Measurements from ENCODE around the gene LAGE3.

LAGE3 gene, protein sequence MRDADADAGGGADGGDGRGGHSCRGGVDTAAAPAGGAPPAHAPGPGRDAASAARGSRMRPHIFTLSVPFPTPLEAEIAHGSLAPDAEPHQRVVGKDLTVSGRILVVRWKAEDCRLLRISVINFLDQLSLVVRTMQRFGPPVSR

DNA sequence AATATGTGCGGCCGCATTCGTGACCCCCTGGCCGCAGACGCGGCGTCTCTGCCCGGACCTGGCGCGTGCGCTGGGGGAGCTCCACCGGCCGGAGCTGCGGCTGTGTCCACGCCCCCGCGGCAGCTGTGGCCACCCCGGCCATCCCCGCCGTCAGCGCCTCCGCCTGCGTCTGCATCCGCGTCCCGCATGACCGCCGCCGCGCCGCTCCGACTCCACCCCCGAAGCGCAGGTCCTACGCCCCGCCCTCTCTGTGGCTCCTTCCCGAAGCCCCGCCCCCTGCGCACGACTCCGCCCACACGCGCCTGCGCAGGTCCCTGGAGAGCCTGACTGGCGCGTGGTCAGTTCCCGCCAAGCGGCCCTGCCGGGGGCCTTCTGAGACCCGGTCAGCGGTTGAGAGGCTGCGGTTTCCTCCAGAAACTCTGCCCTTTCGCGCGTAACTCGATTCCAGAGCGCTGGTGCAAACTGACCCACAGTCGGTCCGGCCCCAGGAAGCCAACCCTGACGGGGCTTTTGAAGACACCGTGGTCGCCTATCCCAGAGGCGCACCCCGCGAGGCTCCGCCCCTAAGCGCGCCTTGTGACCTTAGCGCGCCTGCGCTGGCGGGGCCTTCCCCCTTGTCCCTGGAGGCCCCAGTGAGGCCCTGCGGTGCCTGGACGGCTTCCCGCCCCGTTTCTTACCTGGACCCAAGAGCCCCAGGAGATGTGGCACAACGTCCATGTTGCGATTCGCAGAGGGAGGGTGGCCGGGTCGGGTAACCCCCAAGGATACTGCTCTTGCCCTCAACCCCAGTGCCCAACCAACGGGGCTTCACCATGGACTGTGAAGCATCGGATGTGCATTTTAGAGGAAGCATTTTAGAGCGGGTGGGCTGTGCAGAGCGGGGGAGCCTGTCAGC is at the start of gene LAGE3:
Gene LAGE3 (minus strand): TSS at position 554 of the 895 bp plus-strand sequence. CDS start 366 bp downstream, at position 188.
- peaks cover under 1% of the 10 kb centered on the region for H3K36me3 ChIP-seq (ENCODE audit: insufficient read depth, low read length)
- H3K4me1 ChIP-seq (ENCODE audit: insufficient read depth, low read length), result no peaks in the 10 kb centered on the region
- no peak within 1 kb of the TSS for H3K9ac ChIP-seq (ENCODE audit: low read length)
- H3K27me3 ChIP-seq (ENCODE audit: control insufficient read depth in 1 of 2, insufficient read depth in 2 of 2, low read length in 2 of 2), result peaks cover 0 to 5% of the 10 kb centered on the region in 2 donors
- no peaks in the 10 kb centered on the region for H3K9me3 ChIP-seq (ENCODE audit: low read length)
- H3K4me3 ChIP-seq (ENCODE audit: low read depth in 1 of 2, low read length in 2 of 2), result peak within 1 kb of the TSS; percentile 36 to 53
- peak within 1 kb of the TSS; percentile 80 for H3K27ac ChIP-seq (ENCODE audit: low read depth, low read length)

DNA sequence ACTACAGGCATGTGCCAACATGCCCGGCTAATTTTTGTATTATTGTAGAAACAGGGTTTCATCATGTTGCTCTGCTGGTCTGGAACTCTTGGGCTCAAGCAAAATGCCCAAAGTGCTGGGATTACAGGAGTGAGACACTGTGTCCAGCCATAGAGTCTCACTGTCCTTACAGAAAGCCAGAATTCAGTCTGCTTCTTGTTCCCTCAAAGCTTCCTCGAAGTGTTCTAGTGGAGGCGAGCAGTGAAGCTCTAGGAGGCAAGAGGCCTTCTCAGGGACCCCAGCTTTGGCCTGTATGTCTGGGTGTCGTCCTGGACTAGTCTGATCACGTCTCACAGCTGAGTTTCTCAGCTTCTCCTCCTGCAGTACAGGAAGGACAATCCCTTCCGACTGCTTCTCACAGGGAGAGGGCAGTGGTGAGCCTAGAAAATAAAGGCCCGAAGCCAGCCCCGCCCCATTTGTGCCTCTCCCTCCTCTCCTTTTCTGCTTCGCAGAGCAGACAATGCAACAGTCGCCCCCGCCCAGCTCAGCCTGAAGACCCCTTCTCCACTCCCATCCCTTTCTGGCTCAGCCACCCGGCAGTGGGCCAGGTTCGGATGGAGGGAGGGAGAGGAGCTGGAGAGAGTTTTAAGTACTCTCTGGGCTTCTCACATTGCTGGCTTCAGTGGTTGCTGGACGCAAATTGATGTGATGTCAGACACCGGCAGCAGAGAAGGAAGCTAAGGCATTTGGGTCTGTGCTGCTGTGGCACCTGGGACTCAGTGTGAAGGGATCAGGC is 48.0 kb upstream of the LAGE3 start:
- Histone ChIP-seq H3K9me3 (ENCODE audit: low read length) (no peaks in the 10 kb centered on the region), H3K36me3 (ENCODE audit: insufficient read depth, low read length) (no peaks in the 10 kb centered on the region), H3K4me1 (ENCODE audit: insufficient read depth, low read length) (peaks cover 3% of the 10 kb centered on the region), H3K4me3 (ENCODE audit: low read depth in 1 of 2, low read length in 2 of 2) (peak overlapping the region; percentile 38 to 49), H3K9ac (ENCODE audit: low read length) (peak overlapping the region; percentile 54), H3K27ac (ENCODE audit: low read depth, low read length) (peak overlapping the region; percentile 51), H3K27me3 (ENCODE audit: control insufficient read depth in 1 of 2, insufficient read depth in 2 of 2, low read length in 2 of 2) (peaks cover 0 to 4% of the 10 kb centered on the region in 2 donors)

- H3K27me3 ChIP-seq (ENCODE audit: control insufficient read depth in 1 of 2, insufficient read depth in 2 of 2, low read length in 2 of 2), result peaks cover 0 to 4% of the 10 kb centered on the region in 2 donors
- H3K4me1 ChIP-seq (ENCODE audit: insufficient read depth, low read length), result peaks cover 3% of the 10 kb centered on the region
- H3K27ac ChIP-seq (ENCODE audit: low read depth, low read length), result no peak overlapping the region
- no peak overlapping the region for H3K4me3 ChIP-seq (ENCODE audit: low read depth in 1 of 2, low read length in 2 of 2)
- H3K36me3 ChIP-seq (ENCODE audit: insufficient read depth, low read length), result no peaks in the 10 kb centered on the region
- H3K9ac ChIP-seq (ENCODE audit: low read length), result no peak overlapping the region
- H3K9me3 ChIP-seq (ENCODE audit: low read length), result no peaks in the 10 kb centered on the region
Measured at GRCh38 chrX:154525606-154526490, 46.8 kb upstream of the LAGE3 start.

DNA sequence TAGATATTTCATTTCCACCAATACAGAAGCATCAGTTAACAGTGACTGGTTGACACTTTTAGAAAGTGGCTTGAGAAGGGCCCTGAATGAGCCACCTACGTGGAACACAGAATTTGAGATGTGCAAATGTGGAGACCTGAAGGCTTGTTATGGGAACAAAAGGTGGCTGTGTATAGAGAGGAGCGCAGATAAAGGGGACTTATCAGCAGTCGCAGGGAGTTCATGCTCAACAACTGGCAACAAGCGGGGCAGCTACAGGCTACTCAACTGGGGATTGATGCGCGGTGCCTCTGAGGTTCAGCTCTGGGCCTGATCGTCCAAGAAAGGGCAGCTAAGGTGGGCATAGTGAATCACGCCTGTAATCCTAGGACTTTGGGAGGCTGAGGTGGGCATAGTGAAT is 40.3 kb upstream of the LAGE3 start:
- Histone ChIP-seq H3K36me3 (ENCODE audit: insufficient read depth, low read length) (no peaks in the 10 kb centered on the region), H3K4me1 (ENCODE audit: insufficient read depth, low read length) (peaks cover 7% of the 10 kb centered on the region), H3K27me3 (ENCODE audit: control insufficient read depth in 1 of 2, insufficient read depth in 2 of 2, low read length in 2 of 2) (no peaks in the 10 kb centered on the region), H3K27ac (ENCODE audit: low read depth, low read length) (no peak overlapping the region), H3K9ac (ENCODE audit: low read length) (no peak overlapping the region), H3K9me3 (ENCODE audit: low read length) (no peaks in the 10 kb centered on the region), H3K4me3 (ENCODE audit: low read depth in 1 of 2, low read length in 2 of 2) (no peak overlapping the region)

DNA sequence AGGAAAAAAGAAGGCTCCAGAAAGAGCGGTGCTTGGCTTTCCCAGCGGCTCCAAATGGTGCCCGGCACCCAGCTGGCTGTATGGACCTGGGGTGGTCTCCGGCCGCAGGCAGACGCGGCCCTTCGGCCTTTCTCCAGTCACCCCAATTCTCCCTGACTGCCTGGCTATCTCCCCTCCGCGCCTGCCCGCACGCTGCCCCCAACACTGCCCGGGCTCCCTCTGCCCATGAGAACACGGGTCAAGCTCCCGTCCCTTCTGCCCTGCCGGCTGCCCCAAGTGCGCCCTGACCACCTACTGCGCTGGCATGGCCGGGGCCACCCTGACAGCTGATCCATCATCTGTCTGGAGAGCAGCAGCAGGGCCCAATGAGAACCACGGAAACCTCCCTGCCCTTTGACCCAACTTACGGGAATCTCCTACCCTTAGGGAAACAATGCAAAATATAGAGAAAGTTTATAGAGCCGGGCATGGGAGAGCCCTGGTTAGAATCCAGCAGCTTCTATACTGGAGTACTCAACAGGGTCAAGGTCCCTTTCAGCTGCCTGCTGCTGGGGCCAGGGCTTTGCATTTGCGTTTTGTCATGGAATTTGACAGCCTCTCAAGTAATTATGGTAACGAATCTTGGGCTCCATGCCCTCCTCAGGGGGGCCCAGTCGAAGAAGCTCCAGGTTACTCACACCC is 38.2 kb upstream of the LAGE3 start:
- Histone ChIP-seq H3K4me3 (ENCODE audit: low read depth in 1 of 2, low read length in 2 of 2) (peak overlapping the region in 1 of 2 donors; percentile 53), H3K9me3 (ENCODE audit: low read length) (no peaks in the 10 kb centered on the region), H3K4me1 (ENCODE audit: insufficient read depth, low read length) (peaks cover 7% of the 10 kb centered on the region), H3K27ac (ENCODE audit: low read depth, low read length) (peak overlapping the region; percentile 82), H3K27me3 (ENCODE audit: control insufficient read depth in 1 of 2, insufficient read depth in 2 of 2, low read length in 2 of 2) (no peaks in the 10 kb centered on the region), H3K9ac (ENCODE audit: low read length) (peak overlapping the region; percentile 11), H3K36me3 (ENCODE audit: insufficient read depth, low read length) (no peaks in the 10 kb centered on the region)

DNA sequence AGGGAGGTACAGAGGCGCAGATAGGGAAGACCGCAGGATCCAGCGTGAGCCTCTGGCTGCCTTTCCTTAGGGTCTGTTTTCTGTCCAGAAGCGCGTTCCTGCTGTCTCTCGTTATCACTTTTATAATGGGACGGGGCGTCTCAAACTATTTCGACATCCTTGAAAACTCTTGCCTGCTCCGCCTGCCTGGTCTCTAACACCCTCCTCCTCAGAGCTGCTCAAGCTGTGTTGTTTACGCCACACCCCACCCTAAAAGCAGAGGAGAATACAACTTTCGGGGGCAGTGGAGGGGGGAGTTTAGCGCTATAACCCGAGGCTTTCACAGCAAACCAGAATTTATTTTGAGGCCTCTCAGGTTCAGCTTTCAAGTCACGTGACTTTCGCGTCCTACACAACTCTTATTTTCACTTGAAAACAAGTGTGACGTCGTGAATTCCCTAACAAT is 37.6 kb upstream of the LAGE3 start:
- H3K27ac ChIP-seq (ENCODE audit: low read depth, low read length), result peak overlapping the region; percentile 82
- no peaks in the 10 kb centered on the region for H3K27me3 ChIP-seq (ENCODE audit: control insufficient read depth in 1 of 2, insufficient read depth in 2 of 2, low read length in 2 of 2)
- no peaks in the 10 kb centered on the region for H3K36me3 ChIP-seq (ENCODE audit: insufficient read depth, low read length)
- H3K4me1 ChIP-seq (ENCODE audit: insufficient read depth, low read length), result peaks cover 7% of the 10 kb centered on the region
- H3K4me3 ChIP-seq (ENCODE audit: low read depth in 1 of 2, low read length in 2 of 2), result peak overlapping the region; percentile 32 to 53
- no peaks in the 10 kb centered on the region for H3K9me3 ChIP-seq (ENCODE audit: low read length)
- peak overlapping the region; percentile 11 for H3K9ac ChIP-seq (ENCODE audit: low read length)

GRCh38 chrX:154515966-154516655 is 37.0 kb upstream of the LAGE3 start, which contains the start of gene FAM3A:
Gene FAM3A, minus strand, starts transcription at chrX:154516232. Its CDS starts 460 bp downstream, at chrX:154515772.
- Histone ChIP-seq H3K36me3 (ENCODE audit: insufficient read depth, low read length) (no peaks in the 10 kb centered on the region), H3K27ac (ENCODE audit: low read depth, low read length) (peak within 1 kb of the TSS; percentile 86), H3K9ac (ENCODE audit: low read length) (peak within 1 kb of the TSS; percentile 50), H3K4me3 (ENCODE audit: low read depth in 1 of 2, low read length in 2 of 2) (peak within 1 kb of the TSS; percentile 32 to 63), H3K27me3 (ENCODE audit: control insufficient read depth in 1 of 2, insufficient read depth in 2 of 2, low read length in 2 of 2) (no peaks in the 10 kb centered on the region), H3K9me3 (ENCODE audit: low read length) (no peaks in the 10 kb centered on the region), H3K4me1 (ENCODE audit: insufficient read depth, low read length) (peaks cover 7% of the 10 kb centered on the region)

DNA sequence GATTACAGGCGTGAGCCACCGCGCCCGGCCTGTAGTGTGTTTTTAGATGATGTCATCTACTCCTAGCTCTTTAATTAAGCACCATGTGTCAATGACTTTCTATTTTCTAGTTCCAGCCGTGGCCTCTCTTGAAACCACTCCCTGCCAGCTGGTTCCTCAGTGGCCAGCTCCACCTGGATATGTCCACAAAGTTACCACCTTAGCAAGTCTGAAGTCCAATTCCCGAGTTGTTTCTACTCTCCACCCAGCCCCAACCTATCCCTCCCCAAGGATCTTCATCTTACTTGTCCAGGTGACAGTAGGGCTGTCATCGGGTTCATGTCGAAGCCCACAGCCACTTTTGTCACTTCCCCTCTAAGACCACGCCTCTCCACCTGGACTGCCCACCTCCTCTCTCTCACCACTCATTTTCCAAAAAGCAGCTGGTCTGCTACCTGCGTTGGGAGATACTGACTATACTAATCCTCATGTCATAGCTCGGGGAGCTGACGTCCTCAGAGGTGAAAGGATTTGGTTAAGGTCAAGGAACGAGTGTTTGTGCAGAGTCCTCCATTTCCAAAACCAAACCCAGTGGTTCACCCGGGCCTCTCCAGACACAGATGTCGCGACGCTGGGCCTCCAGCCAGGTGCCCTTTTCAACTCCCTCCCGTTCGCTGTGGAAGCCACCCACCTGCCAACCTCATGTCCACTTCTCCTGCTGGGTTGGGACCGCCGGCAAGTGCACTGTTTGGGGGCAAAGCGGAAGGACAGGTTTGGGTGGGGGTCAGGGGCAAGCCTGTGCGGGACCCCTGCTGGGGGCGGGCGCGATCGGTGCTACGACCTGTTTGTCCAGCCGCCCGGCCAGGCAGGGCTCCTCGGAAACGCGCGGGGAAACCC is 36.2 kb upstream of the LAGE3 start:
- Histone ChIP-seq H3K9ac (ENCODE audit: low read length) (peak overlapping the region; percentile 50), H3K4me3 (ENCODE audit: low read depth in 1 of 2, low read length in 2 of 2) (peak overlapping the region; percentile 22 to 63), H3K27ac (ENCODE audit: low read depth, low read length) (peak overlapping the region; percentile 86), H3K27me3 (ENCODE audit: control insufficient read depth in 1 of 2, insufficient read depth in 2 of 2, low read length in 2 of 2) (no peaks in the 10 kb centered on the region), H3K4me1 (ENCODE audit: insufficient read depth, low read length) (peaks cover 7% of the 10 kb centered on the region), H3K36me3 (ENCODE audit: insufficient read depth, low read length) (no peaks in the 10 kb centered on the region), H3K9me3 (ENCODE audit: low read length) (no peaks in the 10 kb centered on the region)

DNA sequence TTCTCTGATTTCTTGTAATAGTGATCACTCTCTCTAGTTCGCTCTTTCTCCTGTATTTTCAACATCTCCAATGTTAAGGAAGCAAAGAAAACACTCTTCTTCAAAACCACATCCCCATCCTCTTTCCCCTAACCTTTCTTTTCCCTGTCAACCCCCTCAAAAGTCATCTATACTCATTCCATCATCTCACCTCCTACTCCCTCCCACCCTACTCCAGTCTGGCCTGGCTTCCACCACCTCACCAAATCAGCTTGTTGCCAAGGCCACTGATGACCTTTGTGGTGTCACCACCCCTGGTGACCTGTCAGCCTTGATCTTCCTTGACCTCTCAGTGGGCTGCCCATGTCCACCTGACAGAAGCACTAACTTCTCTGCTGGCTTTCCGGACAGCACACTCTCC is 34.6 kb upstream of the LAGE3 start:
- no peak overlapping the region for H3K27ac ChIP-seq (ENCODE audit: low read depth, low read length)
- no peaks in the 10 kb centered on the region for H3K27me3 ChIP-seq (ENCODE audit: control insufficient read depth in 1 of 2, insufficient read depth in 2 of 2, low read length in 2 of 2)
- H3K9me3 ChIP-seq (ENCODE audit: low read length), result no peaks in the 10 kb centered on the region
- H3K4me3 ChIP-seq (ENCODE audit: low read depth in 1 of 2, low read length in 2 of 2), result no peak overlapping the region
- H3K36me3 ChIP-seq (ENCODE audit: insufficient read depth, low read length), result no peaks in the 10 kb centered on the region
- peaks cover 7% of the 10 kb centered on the region for H3K4me1 ChIP-seq (ENCODE audit: insufficient read depth, low read length)
- H3K9ac ChIP-seq (ENCODE audit: low read length), result no peak overlapping the region
